Measurements from ENCODE around the gene FLYWCH2. TPM values are rescaled to one million over a fixed set of nuclear protein-coding genes. Genes with fewer than 3 reads are reported as not detected.
A peak's percentile ranks its signal among the peaks of the same experiment; 100 is the strongest.

Gene FLYWCH2
- total and polyA plus RNA-seq, 2 of the 13 experiments (the other 11 are each of a cell fraction or from before 2014, with no cell fraction given) = 16.9 to 19.8 TPM

- no peak for TF ChIP-seq SMC3 (IDR thresholded peaks at IDR 0.05; ENCODE audit: low read length)
- TF ChIP-seq ARID5B (CRISPR knock-in tag; IDR thresholded peaks at IDR 0.05) = no peak; the same call in 1 of the 2 replicates
- TF ChIP-seq, protein P1, sequence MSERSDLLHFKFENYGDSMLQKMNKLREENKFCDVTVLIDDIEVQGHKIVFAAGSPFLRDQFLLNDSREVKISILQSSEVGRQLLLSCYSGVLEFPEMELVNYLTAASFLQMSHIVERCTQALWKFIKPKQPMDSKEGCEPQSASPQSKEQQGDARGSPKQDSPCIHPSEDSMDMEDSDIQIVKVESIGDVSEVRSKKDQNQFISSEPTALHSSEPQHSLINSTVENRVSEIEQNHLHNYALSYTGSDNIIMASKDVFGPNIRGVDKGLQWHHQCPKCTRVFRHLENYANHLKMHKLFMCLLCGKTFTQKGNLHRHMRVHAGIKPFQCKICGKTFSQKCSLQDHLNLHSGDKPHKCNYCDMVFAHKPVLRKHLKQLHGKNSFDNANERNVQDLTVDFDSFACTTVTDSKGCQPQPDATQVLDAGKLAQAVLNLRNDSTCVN (CRISPR knock-in tag; IDR thresholded peaks at IDR 0.05; ENCODE audit: borderline replicate concordance) = no peak
- no peak for TF ChIP-seq ZNF570 (CRISPR knock-in tag; IDR thresholded peaks at IDR 0.05; ENCODE audit: borderline replicate concordance)
- no peak for TF ChIP-seq E2F5 (CRISPR knock-in tag; conservative IDR thresholded peaks at IDR 0.05)
- no peak for TF ChIP-seq TBX3 (IDR thresholded peaks at IDR 0.05; ENCODE audit: borderline replicate concordance)
- no peak for TF ChIP-seq TAF1 (CRISPR knock-in tag; IDR thresholded peaks at IDR 0.05)
- no peak for TF ChIP-seq MTF2 (CRISPR knock-in tag; IDR thresholded peaks at IDR 0.05; ENCODE audit: borderline replicate concordance)
- 0 out of 2 replicates have a peak, but pooled peaks have one; percentile 54 for TF ChIP-seq MEIS2 (CRISPR knock-in tag; IDR thresholded peaks at IDR 0.05)
- TF ChIP-seq ZNF235 (CRISPR knock-in tag; IDR thresholded peaks at IDR 0.05; ENCODE audit: borderline replicate concordance) = no peak
- peak; percentile 77 for TF ChIP-seq ZNF687 (CRISPR knock-in tag; IDR thresholded peaks at IDR 0.05)
- TF ChIP-seq TP53 (CRISPR knock-in tag; conservative IDR thresholded peaks at IDR 0.05) = no peak
- no peak for TF ChIP-seq SYNCRIP (IDR thresholded peaks at IDR 0.05; ENCODE audit: insufficient read depth, low read depth, low read length)
- no peak for TF ChIP-seq ATF7-NPFF (CRISPR knock-in tag; IDR thresholded peaks at IDR 0.05; ENCODE audit: low read depth)
- TF ChIP-seq NR2F2 (IDR thresholded peaks at IDR 0.05; ENCODE audit: borderline replicate concordance, low read depth) = no peak
- TF ChIP-seq AKAP8 (CRISPR knock-in tag; IDR thresholded peaks at IDR 0.05) = peak; percentile 55; the same call in 1 of the 2 replicates
- TF ChIP-seq SIN3A (IDR thresholded peaks at IDR 0.05; ENCODE audit: borderline replicate concordance, low read depth, low read length) = peak; percentile 48; the same call in 1 of the 2 replicates
- no peak for TF ChIP-seq ZNF775 (CRISPR knock-in tag; IDR thresholded peaks at IDR 0.05; ENCODE audit: borderline replicate concordance)
- TF ChIP-seq BHLHE40 (IDR thresholded peaks at IDR 0.05; ENCODE audit: low read length) = no peak
- TF ChIP-seq XBP1 (CRISPR knock-in tag; IDR thresholded peaks at IDR 0.05) = no peak
Observed at GRCh38 chr16:2898831-2899563, 16.0 kb downstream of the FLYWCH2 start (continued).

Measured in HepG2 (cell line).